IPS-20b (cell line): ENCODE measurements around the gene GARIN3.

Experiments
- H3K27ac ChIP-seq: one replicate; pipeline ENCODE4 v1.5.1; 2013; ENCODE audit warnings: low read length
- H3K27me3 ChIP-seq: 2 replicates; pipeline ENCODE4 v1.6.1; 2013; ENCODE audit warnings: mild to moderate bottlenecking, low read length, inconsistent platforms; ENCODE audit not compliant: insufficient read depth
- H3K36me3 ChIP-seq: 2 replicates; pipeline ENCODE4 v1.6.1; 2013; ENCODE audit warnings: low read depth, mild to moderate bottlenecking, inconsistent platforms, low read length, moderate library complexity; ENCODE audit not compliant: insufficient read depth
- H3K4me1 ChIP-seq: 2 replicates; pipeline ENCODE4 v1.6.1; 2013; ENCODE audit warnings: mild to moderate bottlenecking, control low read depth, inconsistent platforms, low read length, moderate library complexity; ENCODE audit not compliant: insufficient read depth
- H3K4me3 ChIP-seq: 2 replicates; pipeline ENCODE4 v1.5.1; 2013; ENCODE audit warnings: mild to moderate bottlenecking, low read length, inconsistent platforms
- H3K9ac ChIP-seq: 2 replicates; pipeline ENCODE4 v1.6.1; 2013; ENCODE audit warnings: low read depth, mild to moderate bottlenecking, inconsistent platforms, low read length, moderate library complexity
- H3K9me3 ChIP-seq: 2 replicates; pipeline ENCODE4 v1.6.1; 2013; ENCODE audit warnings: mild to moderate bottlenecking, low read depth, low read length, inconsistent platforms; ENCODE audit not compliant: insufficient read depth

The GARIN3 gene

GRCh38 chr5:157160001-157160400 lies 6.1 kb downstream of the GARIN3 start:
- Histone ChIP-seq H3K27ac (no peak overlapping the region), H3K9me3 (no peaks in the 10 kb centered on the region), H3K9ac (no peak overlapping the region), H3K36me3 (no peaks in the 10 kb centered on the region), H3K27me3 (no peaks in the 10 kb centered on the region), H3K4me3 (no peak overlapping the region), H3K4me1 (no peaks in the 10 kb centered on the region)

DNA sequence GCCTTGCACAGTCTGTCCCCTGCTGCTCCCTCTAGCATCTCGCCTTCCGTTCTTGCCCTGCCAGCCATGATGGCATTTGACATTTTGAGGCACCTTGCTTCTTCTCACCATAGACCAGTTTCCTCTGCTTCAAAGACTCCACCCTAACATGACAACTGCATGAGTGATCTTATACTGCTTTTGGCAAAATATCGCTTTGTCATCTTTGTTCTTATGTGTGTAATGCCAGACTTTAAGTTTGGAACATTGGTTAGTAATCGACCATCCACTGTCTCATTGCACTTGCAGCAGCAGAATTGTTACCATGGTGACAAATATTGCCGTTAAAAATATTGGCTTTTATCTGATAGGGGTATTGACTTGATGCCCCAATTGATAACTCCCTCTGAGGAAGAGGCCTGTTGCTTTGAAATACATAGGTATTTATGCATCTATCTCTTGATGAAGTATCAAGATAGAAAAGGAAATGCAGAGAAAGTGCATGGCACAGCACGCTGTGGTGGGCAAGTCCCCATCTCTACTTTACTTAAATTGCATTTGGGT lies 6.8 kb downstream of the GARIN3 start:
- Histone ChIP-seq H3K36me3 (no peaks in the 10 kb centered on the region), H3K4me3 (no peak overlapping the region), H3K9me3 (no peaks in the 10 kb centered on the region), H3K27me3 (no peaks in the 10 kb centered on the region), H3K27ac (no peak overlapping the region), H3K4me1 (no peaks in the 10 kb centered on the region), H3K9ac (no peak overlapping the region)

DNA sequence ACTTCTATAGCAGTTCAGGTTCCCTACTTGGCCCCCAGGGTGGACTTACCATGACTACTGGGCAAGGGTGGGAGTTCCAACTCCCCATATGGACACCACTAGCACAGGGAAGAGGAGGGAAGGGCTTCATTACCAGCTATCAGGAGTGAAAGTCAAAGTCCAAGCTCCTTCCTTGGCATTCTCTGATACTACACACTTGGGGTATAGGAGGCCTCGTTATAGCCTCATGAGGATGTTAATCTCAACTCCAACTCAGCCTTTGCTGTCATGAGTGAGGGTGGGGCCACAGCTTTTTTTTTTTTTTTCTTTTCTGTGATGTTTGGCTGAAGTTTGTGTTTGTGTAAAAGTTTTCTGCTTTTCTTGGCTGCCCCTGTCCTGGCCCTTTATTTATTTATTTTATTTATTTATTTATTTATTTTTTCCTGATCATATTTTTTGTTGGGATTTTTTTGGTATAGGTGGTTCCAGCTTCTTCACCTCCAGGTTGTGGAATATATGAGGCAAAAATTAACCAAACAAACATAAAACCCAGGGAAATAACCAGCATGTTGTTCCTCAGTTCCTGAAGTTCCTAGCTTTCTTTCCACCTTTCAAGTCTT lies 8.7 kb downstream of the GARIN3 start:
- Histone ChIP-seq H3K27ac (no peak overlapping the region), H3K9me3 (no peaks in the 10 kb centered on the region), H3K36me3 (no peaks in the 10 kb centered on the region), H3K27me3 (no peaks in the 10 kb centered on the region), H3K4me3 (no peak overlapping the region), H3K9ac (no peak overlapping the region), H3K4me1 (no peaks in the 10 kb centered on the region)

- Histone ChIP-seq H3K4me3 (no peak overlapping the region), H3K36me3 (no peaks in the 10 kb centered on the region), H3K4me1 (no peaks in the 10 kb centered on the region), H3K9me3 (no peaks in the 10 kb centered on the region), H3K27me3 (no peaks in the 10 kb centered on the region), H3K27ac (no peak overlapping the region), H3K9ac (no peak overlapping the region)
Measured at GRCh38 chr5:157155297-157155696, 10.8 kb downstream of the GARIN3 start.

DNA sequence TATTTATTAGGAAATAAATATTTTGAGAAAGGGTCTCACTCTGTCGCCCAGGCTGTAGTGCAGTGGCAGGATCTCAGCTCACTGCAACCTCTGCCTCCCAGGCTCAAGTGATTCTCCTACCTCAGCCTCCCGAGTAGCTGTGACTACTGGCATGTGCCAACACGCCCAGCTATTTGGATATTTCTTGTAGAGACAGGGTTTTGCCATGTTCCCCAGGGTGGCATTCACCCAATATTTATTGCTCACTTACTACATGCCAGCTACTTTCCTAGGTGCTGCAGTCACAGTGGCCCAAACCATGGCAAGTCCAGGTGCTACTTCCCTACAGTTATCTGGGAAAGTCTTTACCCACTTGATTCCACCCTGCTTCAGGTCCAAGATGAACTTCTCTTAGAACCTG lies 15.1 kb downstream of the GARIN3 start:
- Histone ChIP-seq H3K9me3 (no peaks in the 10 kb centered on the region), H3K36me3 (no peaks in the 10 kb centered on the region), H3K9ac (no peak overlapping the region), H3K27ac (no peak overlapping the region), H3K4me3 (no peak overlapping the region), H3K4me1 (no peaks in the 10 kb centered on the region), H3K27me3 (no peaks in the 10 kb centered on the region)

GRCh38 chr5:157148734-157149615 lies 17.1 kb downstream of the GARIN3 start:
- Histone ChIP-seq H3K27ac (no peak overlapping the region), H3K4me3 (no peak overlapping the region), H3K4me1 (no peaks in the 10 kb centered on the region), H3K36me3 (no peaks in the 10 kb centered on the region), H3K9ac (no peak overlapping the region), H3K9me3 (no peaks in the 10 kb centered on the region), H3K27me3 (no peaks in the 10 kb centered on the region)

GRCh38 chr5:157143127-157143971 lies 22.7 kb downstream of the GARIN3 start:
- Histone ChIP-seq H3K4me3 (peak overlapping the region; percentile 92), H3K9ac (peak overlapping the region; percentile 97; the same call in 1 of the 2 replicates)

GRCh38 chr5:157142317-157143126 lies 23.5 kb downstream of the GARIN3 start, which contains the start of gene MED7:
TSS of gene MED7 (minus strand) at chr5:157142865. CDS start at chr5:157139431, 3,434 bp downstream.
- peaks cover 19% of the 10 kb centered on the region for H3K36me3 ChIP-seq
- H3K27me3 ChIP-seq = no peaks in the 10 kb centered on the region
- H3K9me3 ChIP-seq = no peaks in the 10 kb centered on the region
- H3K4me1 ChIP-seq = no peaks in the 10 kb centered on the region; the same call in 1 of the 2 replicates
- peak within 1 kb of the TSS; percentile 97 for H3K9ac ChIP-seq
- peak within 1 kb of the TSS; percentile 92 for H3K4me3 ChIP-seq
- H3K27ac ChIP-seq = peak within 1 kb of the TSS; percentile 79

More at GRCh38 chr5:157143127-157143971, 22.7 kb downstream of the GARIN3 start:
- Histone ChIP-seq H3K27me3 (no peaks in the 10 kb centered on the region), H3K36me3 (peaks cover 11% of the 10 kb centered on the region), H3K4me1 (no peaks in the 10 kb centered on the region; the same call in 1 of the 2 replicates), H3K27ac (no peak overlapping the region), H3K9me3 (no peaks in the 10 kb centered on the region)

DNA sequence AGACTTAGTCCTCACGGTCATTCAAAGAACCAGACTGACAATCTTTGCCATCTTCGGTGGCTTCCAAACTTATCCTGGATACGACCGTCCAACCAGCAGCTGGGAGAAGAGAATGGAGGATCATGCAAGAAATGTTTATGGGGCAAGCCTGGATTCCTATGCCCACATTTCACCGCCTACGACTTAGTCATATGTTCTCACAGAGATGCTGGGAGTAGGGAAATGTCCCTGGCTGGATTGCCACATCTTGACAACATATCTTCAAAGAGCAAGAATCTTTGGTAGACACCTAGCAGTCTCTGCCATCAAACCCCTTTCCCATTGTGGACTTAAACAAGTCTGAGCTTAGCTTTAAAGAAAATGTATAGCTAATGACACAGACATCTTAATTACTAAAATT lies 28.4 kb downstream of the GARIN3 start:
- Histone ChIP-seq H3K36me3 (peaks cover 24% of the 10 kb centered on the region), H3K9ac (no peak overlapping the region), H3K4me1 (no peaks in the 10 kb centered on the region; the same call in 1 of the 2 replicates)

GRCh38 chr5:157132281-157132612 lies 33.8 kb downstream of the GARIN3 start:
- Histone ChIP-seq H3K4me1 (no peaks in the 10 kb centered on the region), H3K27me3 (no peaks in the 10 kb centered on the region), H3K4me3 (no peak overlapping the region), H3K36me3 (peaks cover 2% of the 10 kb centered on the region; the same call in 1 of the 2 replicates), H3K9ac (no peak overlapping the region), H3K27ac (no peak overlapping the region), H3K9me3 (no peaks in the 10 kb centered on the region)

More for the DNA sequence above, 28.4 kb downstream of the GARIN3 start:
- H3K27me3 ChIP-seq = no peaks in the 10 kb centered on the region
- no peak overlapping the region for H3K4me3 ChIP-seq
- no peak overlapping the region for H3K27ac ChIP-seq
- no peaks in the 10 kb centered on the region for H3K9me3 ChIP-seq

GRCh38 chr5:157130925-157131324 lies 35.1 kb downstream of the GARIN3 start:
- H3K36me3 ChIP-seq = no peaks in the 10 kb centered on the region
- no peak overlapping the region for H3K4me3 ChIP-seq

More at GRCh38 chr5:157130925-157131324, 35.1 kb downstream of the GARIN3 start:
- Histone ChIP-seq H3K4me1 (no peaks in the 10 kb centered on the region), H3K9me3 (no peaks in the 10 kb centered on the region), H3K27me3 (no peaks in the 10 kb centered on the region), H3K9ac (no peak overlapping the region), H3K27ac (no peak overlapping the region)
